Loucy (cell line): ENCODE measurements around the gene ROBO1.

ENCODE experiments used
- EZH2phosphoT487 ChIP-seq: fragments of 200-600 bp; IDR thresholded peaks from 2 replicates; pipeline ENCODE4 v1.6.1; 2018; ENCODE audit warnings: antibody characterized with exemption, mild to moderate bottlenecking, moderate library complexity, borderline replicate concordance
- TF ChIP-seq, protein P1 (sequence below): fragments of 200-600 bp; sonication (generic); conservative IDR thresholded peaks from 2 replicates; pipeline ENCODE4 v1.5.1; 2014; ENCODE audit warnings: mild to moderate bottlenecking, antibody characterized with exemption, low read length

DNA sequence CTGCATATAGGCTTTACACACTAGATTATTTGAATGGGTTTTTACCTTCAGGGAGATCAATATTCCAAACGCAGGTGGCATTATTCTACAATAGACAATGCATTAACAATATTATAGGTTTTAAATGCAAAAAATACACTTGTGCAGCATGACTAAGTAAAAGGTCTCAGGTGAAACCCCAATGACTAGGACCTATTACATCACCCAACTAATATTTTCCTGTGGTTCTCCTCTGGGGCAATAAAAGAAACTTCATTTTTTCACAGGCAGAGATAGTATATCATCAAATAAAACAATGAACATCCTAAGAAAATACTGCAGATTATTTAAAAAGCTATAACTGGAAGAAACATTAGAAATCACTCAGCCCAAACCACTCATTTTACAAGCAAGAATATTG lies 375.3 kb downstream of the ROBO1 start:
- TF ChIP-seq, protein P1, sequence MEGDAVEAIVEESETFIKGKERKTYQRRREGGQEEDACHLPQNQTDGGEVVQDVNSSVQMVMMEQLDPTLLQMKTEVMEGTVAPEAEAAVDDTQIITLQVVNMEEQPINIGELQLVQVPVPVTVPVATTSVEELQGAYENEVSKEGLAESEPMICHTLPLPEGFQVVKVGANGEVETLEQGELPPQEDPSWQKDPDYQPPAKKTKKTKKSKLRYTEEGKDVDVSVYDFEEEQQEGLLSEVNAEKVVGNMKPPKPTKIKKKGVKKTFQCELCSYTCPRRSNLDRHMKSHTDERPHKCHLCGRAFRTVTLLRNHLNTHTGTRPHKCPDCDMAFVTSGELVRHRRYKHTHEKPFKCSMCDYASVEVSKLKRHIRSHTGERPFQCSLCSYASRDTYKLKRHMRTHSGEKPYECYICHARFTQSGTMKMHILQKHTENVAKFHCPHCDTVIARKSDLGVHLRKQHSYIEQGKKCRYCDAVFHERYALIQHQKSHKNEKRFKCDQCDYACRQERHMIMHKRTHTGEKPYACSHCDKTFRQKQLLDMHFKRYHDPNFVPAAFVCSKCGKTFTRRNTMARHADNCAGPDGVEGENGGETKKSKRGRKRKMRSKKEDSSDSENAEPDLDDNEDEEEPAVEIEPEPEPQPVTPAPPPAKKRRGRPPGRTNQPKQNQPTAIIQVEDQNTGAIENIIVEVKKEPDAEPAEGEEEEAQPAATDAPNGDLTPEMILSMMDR = no peak
- TF ChIP-seq EZH2phosphoT487 = no peak
